Activated CD4-positive, alpha-beta T cell treated with anti-CD3 and anti-CD28 coated beads for 1 hour (primary cell): ENCODE measurements around the gene DYNC2H1.

Source experiments
- DNase-seq: peaks from one replicate; pipeline ENCODE4 v3.0.0-alpha.2; 2020

Gene DYNC2H1

DNA sequence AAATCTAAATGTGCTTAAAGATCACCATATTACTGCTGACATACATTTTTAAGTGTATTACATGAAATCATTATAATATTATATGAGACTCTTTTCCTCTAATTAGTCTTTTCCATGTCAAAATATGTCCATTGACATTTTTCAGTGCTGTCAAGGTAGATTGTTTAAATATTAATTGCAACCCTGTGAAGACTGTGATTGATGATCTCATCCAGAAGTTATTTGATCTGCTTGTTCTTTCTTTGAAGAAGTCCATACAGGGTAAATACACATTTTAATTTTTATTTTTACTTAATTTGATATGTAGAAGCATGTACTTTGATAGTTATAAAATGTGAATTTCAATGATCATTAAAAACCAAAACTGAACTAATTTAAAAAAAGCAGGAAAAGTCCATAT lies 38.4 kb downstream of the DYNC2H1 start:
- DNase-seq = no peak

DNA sequence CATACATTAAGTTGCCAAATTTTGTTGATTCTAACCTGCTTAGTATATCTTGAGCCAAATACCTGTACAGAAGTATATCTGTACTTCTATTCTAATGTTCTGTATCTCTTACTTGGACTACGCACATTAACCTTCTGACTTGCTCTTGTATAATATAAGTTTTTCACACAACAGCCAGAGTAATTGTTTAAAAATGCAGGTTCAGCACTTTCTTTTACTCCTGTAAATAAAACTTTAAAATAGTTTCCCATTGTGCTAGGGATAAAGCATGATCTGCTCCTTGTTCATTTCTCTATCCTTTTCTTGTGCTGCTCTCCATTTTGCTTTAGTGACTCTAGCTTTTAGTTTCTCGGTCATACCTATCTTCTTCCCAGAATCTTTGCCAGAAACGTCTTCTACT lies 48.3 kb downstream of the DYNC2H1 start:
- no peak for DNase-seq

DNA sequence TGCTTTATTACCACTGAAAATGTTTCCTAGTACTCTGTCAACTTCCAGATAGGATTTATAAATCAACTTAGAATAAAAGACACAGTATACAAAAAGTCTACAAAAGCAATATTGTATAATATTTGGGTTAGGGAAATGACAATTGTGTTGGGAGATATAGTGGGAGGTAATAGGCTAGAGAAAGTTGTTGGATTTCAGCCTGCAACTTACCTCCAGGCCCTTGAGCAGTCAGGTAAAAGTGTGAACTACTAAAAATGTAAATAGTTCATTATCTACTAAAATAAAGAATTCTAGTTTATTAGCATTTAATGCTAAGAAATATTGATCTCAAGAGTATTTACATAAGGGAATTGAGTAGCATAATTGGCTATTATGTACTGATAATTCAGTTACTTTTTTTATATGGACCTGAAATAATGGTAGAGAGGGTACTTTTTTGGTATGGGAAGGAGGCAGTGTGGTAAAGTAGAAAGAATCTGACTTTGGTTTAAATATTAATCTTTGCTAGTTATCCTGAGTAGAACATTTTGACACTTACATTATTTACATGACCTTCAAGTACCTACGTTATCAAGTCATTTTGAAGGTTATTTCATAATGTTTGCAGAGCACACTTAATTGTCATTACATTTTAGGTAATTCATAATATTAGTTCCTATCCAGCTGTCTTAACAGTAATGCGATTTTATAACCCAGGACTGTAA lies 55.0 kb downstream of the DYNC2H1 start:
- DNase-seq = no peak

DNA sequence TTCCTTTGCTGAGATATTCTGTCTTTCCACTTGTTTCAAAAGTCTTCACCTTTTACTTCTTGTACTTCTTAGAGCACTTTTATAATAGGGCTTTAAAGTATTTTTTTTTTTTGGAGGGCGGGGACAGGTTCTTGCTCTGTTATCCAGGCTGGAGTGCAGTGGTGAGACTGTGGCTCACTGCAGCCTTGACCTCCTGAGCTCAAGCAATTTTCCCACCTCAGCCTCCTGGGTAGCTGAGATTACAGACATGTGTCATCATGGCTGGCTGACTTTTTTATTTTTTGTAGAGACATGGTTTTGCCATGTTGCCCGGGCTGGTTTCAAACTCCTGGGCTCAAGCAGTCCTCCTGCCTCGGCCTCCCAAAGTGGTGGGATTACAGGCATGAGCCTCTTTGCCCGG lies 57.9 kb downstream of the DYNC2H1 start:
- no peak for DNase-seq

DNA sequence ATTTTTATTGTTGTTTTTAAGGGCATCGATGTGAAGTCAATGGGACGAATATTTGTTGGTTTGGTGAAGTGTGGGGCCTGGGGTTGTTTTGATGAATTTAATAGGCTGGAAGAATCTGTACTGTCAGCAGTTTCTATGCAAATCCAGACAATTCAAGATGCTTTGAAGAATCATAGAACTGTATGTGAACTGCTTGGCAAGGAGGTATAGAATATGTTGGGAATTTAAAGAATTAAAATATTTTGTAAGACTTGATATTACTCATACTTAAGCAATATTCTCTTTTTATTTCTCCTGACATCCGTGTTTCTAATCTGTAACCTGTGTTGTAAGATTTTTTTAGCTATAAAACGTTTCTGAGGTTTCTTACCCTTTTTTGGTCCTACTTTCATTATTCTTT lies 61.6 kb downstream of the DYNC2H1 start:
- DNase-seq = no peak

DNA sequence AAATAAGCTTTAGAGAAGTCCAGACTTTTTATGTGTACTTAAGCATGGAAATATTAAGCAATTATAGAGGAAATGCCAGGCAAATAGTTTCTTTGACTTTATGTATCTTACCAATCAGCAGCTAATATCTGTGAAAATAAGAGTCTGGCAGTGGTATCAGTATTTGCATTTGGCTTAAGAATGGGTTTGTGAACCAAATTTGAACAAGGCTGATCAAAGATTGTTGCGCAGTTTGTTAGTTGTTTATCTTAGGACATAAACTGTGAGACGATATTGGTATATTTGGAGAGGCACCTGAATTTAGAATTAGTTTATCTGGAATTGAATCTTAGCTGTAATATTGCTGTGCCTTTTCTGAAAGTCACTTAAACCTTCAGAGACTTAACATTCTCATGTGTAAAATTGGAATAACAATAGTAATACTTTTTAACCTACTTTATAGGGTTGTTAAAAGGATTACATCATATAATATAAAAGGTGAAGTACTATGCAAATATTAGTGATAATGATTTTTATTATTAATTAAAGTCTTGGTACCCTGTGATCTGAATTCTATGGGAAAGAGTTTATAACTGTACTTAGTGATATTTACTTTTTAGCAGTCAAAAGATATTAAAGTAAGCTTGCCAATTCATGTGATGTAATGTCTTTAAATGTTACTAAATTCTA lies 66.4 kb downstream of the DYNC2H1 start:
- DNase-seq = no peak

DNA sequence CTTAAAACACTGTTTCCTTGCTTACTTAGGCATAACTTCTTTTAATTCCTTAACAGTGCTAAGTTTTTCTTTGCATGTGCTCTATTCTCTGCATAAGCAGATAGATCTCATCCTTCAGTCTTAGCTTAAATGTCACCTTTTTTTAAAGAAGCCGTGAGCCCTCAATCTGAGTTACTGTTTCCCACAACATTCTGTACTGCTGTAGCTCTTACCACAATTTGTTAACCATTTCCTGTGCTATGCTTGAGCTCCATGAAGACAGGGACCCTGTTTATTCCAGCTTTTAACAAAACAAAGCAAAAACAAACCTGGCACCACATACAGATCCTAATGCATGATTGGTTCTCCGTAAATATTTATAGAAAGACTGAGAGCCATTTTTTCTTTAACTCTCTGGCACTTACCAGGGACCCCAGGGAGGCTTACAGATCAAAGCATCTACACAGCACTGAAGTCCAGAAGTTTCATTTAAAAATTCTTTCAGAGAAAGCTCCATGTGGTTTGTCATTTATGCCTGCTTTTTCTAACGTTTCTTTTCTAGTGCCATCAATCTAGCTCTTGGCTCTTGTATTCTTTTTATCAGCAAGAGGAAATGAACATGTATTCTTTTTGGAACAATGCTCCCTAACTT lies 74.9 kb downstream of the DYNC2H1 start:
- DNase-seq = no peak

DNA sequence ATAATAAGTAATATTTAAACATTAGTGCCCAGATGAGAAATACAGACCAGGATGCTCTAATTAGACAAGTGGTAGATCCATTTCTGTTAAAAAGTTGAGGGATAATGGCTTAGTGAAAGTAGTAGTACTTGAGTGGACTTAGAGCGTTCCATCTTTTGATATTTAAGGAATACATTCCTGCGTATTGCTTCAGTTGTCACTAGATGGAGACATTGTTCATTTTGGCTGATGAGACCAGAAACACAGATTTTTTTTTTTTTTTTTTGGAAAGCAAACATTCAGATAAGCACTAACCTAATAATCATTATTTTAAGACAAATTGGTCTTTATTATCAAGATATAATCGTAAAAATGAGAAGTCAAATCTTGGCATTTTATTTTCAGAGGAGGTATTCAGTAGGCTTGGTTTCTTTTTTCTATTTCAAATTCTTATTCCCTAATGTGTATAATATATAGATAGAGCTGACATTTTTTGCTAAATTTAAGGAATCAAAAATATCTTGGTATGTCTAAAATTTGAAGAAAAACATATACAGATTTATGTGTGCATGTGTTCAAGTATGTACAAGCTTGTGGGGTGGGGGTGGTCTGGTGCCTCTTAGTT lies 92.9 kb downstream of the DYNC2H1 start:
- DNase-seq = no peak

DNA sequence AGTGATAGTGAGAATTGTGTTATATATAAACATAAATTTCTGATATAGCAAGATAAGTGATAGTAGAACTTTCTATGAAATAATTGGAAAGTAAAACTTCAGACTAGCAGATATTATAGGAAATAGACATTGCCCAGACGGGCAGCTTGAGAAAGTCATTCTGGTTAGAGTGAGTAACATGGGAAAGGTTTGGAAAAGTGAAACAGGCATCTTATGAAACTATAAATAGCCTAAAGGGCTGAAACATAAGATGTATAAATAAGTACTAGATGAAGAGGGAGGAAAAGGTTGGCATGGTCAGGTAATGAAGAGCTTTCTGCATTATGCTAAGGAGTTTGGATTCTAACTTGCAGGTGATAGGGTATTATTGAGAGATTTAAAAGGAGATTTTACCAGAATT lies 101.3 kb downstream of the DYNC2H1 start:
- DNase-seq = no peak

DNA sequence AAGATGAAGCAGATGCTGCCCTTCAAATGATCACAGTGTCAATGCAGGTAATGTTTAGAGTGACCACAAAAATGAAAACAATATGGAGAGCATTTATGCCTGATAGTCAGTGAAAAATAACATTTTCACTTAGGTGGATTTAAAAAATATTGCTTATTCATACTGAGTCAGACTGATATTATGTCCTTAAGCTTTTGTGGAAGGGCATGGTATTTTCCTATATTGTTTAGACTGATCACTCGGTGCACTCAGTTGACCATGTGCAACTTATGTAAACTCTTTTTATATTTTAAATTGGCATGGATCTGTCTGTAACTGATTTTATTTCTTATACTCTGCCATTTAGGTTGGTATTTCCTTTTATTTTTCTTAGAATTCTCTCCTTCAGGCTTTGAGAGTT lies 106.6 kb downstream of the DYNC2H1 start:
- no peak for DNase-seq

DNA sequence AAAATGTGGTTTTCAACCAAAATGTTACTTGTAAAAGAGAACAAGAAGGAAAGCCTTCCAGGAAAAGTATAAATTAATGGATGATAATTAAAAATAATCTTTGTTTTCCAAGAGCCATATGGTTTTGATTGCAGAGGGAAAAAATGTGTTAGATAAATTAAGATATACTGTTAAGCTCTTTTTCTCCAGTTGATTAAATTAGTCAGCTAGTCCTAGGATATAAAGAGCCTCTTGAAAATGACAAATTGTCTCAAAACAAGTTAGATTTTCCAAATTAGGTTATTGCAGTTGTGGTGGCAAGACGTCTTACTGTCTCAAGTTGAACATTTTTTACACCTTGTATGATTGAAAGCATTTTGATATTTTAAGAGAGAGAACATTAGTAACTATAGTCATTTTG lies 110.9 kb downstream of the DYNC2H1 start:
- DNase-seq = no peak

DNA sequence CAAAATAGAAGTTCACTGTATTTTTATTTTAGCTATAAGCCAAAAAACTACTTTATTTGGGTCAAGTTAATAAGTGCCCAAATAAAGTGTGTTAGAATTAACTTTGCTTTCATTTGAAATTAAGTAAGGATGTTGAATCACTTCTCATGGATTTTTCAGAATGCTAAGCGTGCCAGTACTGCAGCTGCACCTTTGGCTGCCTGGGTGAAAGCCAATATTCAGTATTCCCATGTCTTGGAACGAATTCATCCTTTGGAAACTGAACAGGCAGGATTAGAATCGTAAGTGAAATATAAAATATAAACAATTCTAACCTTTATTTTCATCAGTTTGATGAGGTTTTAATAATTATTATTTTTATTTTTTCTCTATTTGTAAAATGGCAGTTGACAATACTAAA lies 113.6 kb downstream of the DYNC2H1 start:
- DNase-seq = no peak

DNA sequence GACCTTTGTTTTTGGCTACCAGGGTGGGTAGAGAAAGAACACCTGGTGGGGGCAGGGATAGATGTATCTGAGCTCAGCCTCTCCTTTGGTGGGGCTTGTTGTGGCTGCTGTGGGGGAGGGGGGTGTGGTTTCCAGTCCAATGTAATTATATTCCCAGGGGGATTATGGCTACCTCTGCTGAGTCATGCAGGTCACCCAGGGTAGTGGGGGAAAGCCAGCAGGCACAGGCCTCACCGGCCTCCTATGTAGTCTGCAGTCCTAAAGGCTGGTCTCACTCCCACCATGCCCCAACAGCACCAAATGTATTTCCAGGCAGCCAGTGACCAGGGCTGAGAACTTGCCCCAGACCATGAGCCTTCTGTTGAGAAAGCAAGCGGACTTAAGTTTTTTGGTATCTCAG lies 119.6 kb downstream of the DYNC2H1 start:
- DNase-seq = no peak

DNA sequence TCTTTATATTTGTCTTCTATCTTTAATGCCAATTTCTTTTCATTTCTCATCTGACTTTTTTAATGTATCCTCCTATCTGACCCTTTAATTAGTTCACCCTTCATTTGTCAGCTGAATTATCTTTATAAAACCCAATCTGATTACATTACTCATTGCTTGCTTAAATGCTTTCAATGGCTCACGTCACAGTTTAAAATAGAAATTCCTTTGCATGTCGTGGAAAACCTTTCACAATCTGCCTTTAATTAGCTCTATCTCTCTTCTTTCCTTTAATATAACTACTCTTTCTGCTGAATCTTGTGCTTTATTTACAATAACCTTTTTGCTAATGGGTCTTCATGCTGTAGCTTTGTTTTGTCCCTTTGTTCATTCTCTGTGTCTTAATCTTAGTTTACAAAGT lies 125.7 kb downstream of the DYNC2H1 start:
- DNase-seq = no peak

DNA sequence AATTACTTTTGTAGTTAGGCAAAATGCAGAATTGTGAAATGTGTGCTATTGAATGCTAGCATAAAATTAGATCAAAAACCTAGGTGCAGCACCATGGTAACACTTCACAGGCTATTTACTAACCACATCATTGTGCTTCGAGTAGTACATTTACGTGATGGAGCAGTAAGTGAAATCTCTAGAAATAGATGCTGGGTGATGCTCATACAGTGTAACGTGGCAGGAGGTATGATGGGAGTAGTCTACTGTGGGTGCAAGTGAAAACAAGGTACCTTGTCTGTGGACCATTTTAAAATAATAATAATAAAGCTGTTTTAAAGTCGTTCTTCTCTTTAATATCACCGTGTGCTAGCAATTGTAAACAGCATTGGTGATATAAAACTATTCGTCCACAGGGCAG lies 132.3 kb downstream of the DYNC2H1 start:
- no peak for DNase-seq

DNA sequence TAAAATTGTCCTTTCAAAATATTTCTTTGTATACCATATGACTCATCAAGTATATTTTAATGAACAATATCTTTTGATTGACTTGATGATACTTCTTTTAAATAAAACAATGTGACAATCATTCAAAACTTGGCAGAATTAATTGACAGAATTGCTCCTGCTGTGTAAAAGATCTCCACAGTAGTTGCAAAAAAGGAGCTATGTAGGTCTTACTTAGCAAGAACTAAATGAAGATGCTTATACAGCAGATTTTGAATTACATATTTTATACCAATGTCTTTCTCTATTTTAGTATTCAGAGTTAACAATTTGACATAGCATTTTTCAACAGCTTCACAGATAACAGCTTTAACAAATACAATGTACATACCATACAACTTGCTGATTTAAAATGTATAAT lies 144.9 kb downstream of the DYNC2H1 start:
- DNase-seq = no peak

DNA sequence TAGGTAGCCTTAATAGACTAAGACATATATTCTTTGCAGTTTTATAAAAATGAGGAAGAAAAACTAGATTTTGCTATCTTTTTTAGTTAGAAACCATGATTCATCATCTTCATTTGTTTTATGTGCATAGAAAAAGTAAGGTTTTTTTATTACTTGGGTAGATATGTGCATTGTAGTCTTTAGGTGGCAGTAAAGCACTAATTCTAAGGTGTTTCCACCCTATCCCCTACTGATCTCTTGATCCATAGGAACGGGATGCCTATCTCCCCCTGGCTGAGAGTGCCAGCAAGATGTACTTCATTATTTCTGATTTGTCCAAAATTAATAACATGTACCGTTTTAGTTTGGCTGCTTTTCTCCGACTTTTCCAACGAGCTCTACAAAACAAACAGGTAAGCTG lies 148.1 kb downstream of the DYNC2H1 start:
- DNase-seq = no peak

DNA sequence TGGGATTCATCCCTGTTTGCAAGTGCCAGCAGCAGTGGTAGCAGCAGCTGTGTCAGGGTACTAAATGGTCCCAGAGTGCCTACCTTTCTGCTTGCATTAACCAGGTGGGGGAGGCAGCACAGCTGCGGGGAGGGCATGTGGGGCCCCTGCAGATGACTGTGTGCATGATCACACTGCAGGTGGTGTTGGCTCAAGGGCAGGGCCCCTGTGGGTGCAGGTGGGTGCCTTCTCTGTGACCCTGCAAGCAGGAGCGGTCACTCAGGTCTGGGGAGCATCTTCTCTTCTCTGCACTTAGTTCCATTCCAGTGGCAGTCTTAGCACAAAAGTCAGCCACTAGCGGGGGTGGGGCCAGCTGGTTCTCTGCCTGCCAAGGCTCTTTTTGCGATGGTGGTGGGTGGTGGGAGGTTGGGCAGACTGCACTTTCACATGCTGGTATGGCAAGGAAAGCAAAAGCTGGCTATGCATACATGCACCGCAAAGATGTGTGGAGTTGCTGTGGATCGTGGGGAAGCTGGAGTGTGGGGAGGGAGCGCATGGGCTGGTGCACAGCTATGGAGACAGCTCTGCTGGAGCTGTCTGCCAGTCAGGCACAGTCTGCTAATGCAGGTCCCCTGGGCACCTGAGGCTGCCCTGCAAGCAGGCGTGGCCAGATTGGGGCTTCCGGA lies 157.1 kb downstream of the DYNC2H1 start:
- no peak for DNase-seq

DNA sequence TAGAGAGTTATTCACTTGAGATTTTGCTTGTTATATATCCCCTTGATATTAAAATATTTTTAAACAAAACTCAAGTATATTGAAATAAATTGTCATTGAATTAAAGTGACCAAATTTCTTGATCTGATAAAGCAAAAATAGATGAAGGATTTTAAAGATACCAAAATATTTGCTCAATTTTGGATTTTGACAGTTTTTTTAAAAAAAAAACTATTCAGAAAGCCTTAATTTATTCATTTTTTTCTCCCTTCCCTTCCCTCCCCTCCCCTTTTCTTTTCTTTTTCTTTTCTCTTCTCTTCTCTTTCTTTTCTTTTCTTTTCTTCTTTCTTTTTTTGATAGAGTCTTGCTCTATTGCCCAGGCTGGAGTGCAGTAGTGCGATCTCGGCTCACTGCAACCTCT lies 163.7 kb downstream of the DYNC2H1 start:
- no peak for DNase-seq

DNA sequence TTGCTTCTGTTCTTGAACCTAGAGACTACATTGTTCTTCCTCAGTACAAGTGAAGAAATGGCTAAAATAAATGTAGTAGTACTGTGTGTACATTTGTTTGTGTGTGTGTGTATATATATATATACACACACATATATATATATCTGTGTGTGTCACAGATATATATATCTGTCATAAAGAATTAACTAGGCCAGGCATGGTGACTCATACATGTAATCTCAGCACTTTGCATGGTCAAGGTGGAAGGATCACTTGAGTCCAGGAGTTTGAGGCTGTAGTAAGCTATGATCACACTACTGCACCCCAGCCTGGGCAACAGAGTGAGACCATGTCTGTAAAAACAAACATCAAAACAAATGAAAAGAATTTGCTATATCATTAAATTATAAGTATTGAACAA lies 164.8 kb downstream of the DYNC2H1 start:
- DNase-seq = no peak

DNA sequence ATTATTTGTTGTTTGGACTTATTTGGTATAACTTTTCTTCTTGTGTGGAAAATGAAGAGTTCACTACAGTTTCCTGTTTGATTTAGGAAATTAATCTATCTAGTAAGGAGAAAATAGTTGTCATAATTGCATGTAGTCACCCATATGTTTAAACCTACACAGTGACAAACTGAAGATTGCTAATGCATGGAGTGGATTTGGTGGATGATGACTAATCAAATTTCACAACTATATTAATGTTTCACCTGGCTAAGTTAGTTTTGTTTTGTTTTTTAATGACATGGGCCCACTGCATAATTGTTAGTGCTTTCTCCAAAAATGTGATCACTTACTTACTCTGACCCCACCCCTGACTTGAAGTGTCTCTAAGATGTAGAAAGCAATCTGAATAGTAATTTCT lies 170.6 kb downstream of the DYNC2H1 start:
- no peak for DNase-seq

DNA sequence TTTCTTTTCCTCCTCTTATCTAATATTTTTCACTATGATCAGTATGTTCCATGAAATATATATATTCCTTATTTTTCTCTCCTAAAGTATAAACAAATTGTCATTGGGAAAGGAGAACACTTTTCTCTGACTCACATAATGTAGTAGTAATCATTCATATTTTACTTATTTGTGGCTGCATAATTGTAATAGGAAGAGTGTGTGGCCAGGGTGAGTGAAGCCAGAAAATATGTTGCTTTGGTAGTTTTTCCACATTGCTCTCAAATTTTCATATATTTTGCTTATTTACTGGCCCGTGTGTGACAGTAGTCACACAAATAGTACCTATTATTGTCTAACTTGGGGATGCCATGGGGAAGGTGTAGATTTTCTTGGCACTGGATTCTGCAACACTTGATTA lies 172.1 kb downstream of the DYNC2H1 start:
- DNase-seq = no peak

DNA sequence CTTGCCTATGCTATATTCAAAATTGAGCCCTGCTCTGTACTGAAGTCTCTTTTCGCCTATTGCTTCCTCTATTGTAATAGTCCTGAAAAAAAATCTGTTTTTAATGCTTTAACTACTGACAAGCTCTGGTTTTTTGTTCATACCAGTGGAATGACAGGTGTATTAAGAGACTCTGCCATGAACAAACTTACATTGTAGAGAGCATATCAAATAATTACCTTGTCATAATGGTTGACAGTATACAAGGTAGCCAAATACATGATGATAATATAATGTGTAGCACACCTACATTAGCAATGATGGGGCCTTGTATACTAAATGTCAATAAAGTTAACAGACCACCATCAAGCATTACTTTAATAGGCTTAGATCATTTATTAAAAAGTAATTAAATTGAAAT lies 175.0 kb downstream of the DYNC2H1 start:
- no peak for DNase-seq

DNA sequence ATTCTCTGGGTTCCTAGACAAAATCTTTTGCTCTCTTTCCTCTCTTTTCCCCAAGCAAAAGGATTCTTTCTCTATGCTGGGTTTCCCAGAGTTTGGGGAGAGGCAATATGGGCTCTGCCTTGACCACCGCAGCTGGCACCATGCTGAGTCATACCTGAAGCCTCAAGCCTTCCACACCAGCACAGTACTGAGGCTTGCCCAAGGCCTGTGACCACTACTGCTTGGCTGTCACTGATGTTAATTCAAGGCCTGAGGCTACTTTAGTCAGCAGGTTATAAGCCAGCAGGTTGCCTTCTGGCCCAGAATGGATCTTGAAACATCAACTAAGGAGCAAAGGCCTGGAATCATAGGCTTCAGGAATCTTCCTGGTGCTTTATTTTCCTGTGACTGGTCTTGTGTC lies 185.3 kb downstream of the DYNC2H1 start:
- DNase-seq = no peak
